Natural killer cell (primary cell): ENCODE measurements around the gene MITF. TPM values are rescaled to one million over a fixed set of nuclear protein-coding genes. Genes with fewer than 3 reads are reported as not detected.

Experiments used
- ATAC-seq, 3 donors: fragments of 150-1000 bp in 2 of 3; fragments of 200-7000 bp in 1 of 3; cut with Tn5 transposase; 1 replicate in 1 of 3; 2 replicates in 2 of 3; pipeline ENCODE4 v1.10.0; 2021; ENCODE audit warnings: mild to moderate bottlenecking in 2 of 3, moderate library complexity in 2 of 3
- DNase-seq, 2 donors: peaks; one replicate each; pipeline versions ENCODE4 v3.0.0 to v3.0.0-alpha.2; 2013 to 2021; ENCODE audit warnings: mixed read lengths in 1 of 2
- H3K27ac ChIP-seq: one replicate; pipeline ENCODE4 v1.5.1; 2013; ENCODE audit warnings: mild to moderate bottlenecking, low read length
- H3K27me3 ChIP-seq: one replicate; pipeline ENCODE4 v1.6.1; 2013; ENCODE audit warnings: low read length; ENCODE audit not compliant: control insufficient read depth, insufficient read depth
- H3K36me3 ChIP-seq: one replicate; pipeline ENCODE4 v1.6.1; 2013; ENCODE audit warnings: low read length; ENCODE audit not compliant: control insufficient read depth, insufficient read depth
- H3K4me1 ChIP-seq: one replicate; pipeline ENCODE4 v1.6.1; 2013; ENCODE audit warnings: low read length; ENCODE audit not compliant: control insufficient read depth, insufficient read depth
- H3K4me3 ChIP-seq: one replicate; pipeline ENCODE4 v1.5.1; 2013; ENCODE audit warnings: low read length
- H3K9me3 ChIP-seq: one replicate; pipeline ENCODE4 v1.6.1; 2013; ENCODE audit warnings: low read length; ENCODE audit not compliant: control insufficient read depth, insufficient read depth
- H3K27ac Mint-ChIP-seq, 2 donors: one replicate each; pipeline ENCODE4 v1.8.0; 2022; ENCODE audit warnings: mild to moderate bottlenecking in 2 of 2, mixed read lengths in 2 of 2, moderate library complexity in 1 of 2
- H3K27me3 Mint-ChIP-seq, 2 donors: one replicate each; pipeline ENCODE4 v1.8.0; 2022; ENCODE audit warnings: low read depth in 2 of 2, mixed read lengths in 2 of 2
- H3K36me3 Mint-ChIP-seq: one replicate; pipeline ENCODE4 v1.8.0; 2022; ENCODE audit warnings: mixed read lengths
- H3K4me1 Mint-ChIP-seq, 2 donors: one replicate each; pipeline ENCODE4 v1.8.0; 2022; ENCODE audit warnings: mixed read lengths in 2 of 2
- H3K4me3 Mint-ChIP-seq: one replicate; pipeline ENCODE4 v1.8.0; 2022; ENCODE audit warnings: mild to moderate bottlenecking, moderate library complexity, mixed read lengths
- H3K9me3 Mint-ChIP-seq, 2 donors: one replicate each; pipeline ENCODE4 v1.8.0; 2022; ENCODE audit warnings: mixed read lengths in 2 of 2
- CTCF ChIP-seq: fragments of 200-600 bp; IDR thresholded peaks from one replicate; pipeline ENCODE4 v1.8.0; 2022; ENCODE audit warnings: antibody characterized with exemption
- WGBS: methylation state at CpG from one replicate; pipeline ENCODE4 v1.1.7; 2013; ENCODE audit warnings: missing lambda C conversion rate; ENCODE audit not compliant: insufficient coverage; 5-methylcytosine and 5-hydroxymethylcytosine counted together
- intact Hi-C: fragments of 100-400 bp; cut with micrococcal nuclease; formaldehyde crosslinking; loops from one replicate; pipeline ENCODE4 v1.14.2; 2022
- total RNA-seq, 4 donors: library from RNA; stranded (reverse); fragments of 120-200 nt in 1 of 4; gene quantifications; one replicate each; pipeline versions ENCODE4 v1.2.3 to v1.2.4, GENCODE V29; 2013 to 2022

MITF gene
- total RNA-seq, 3 donors from 2014 or later (not counting 1 experiment from before 2014, with no cell fraction given) = 0.23 to 1.5 (median 0.54) TPM

GRCh38 chr3:69881756-69882428 lies 142.6 kb downstream of the MITF start:
- Mint-ChIP-seq H3K9me3 (peaks cover 0 to 2% of the 10 kb centered on the region in 2 donors), H3K4me1 (no peaks in the 10 kb centered on the region), H3K27me3 (no peaks in the 10 kb centered on the region), H3K4me3 (no peak overlapping the region), H3K36me3 (no peaks in the 10 kb centered on the region), H3K27ac (no peak overlapping the region)
- no peak overlapping the region for H3K4me3 ChIP-seq
- H3K4me1 ChIP-seq = no peaks in the 10 kb centered on the region
- no peak overlapping the region for H3K27ac ChIP-seq
- DNase-seq = no peak
- WGBS = 94% methylated on average over 3 of the region's 5 CpGs
- H3K36me3 ChIP-seq = no peaks in the 10 kb centered on the region
- ATAC-seq = no peak
- no peaks in the 10 kb centered on the region for H3K9me3 ChIP-seq
- intact Hi-C loops = no loop called here
- no peak for TF ChIP-seq CTCF
- no peaks in the 10 kb centered on the region for H3K27me3 ChIP-seq

- DNase-seq (no peak), ATAC-seq (no peak)
- Histone ChIP-seq H3K4me1 (no peaks in the 10 kb centered on the region), H3K36me3 (no peaks in the 10 kb centered on the region), H3K27ac (no peak overlapping the region), H3K4me3 (no peak overlapping the region), H3K9me3 (no peaks in the 10 kb centered on the region), H3K27me3 (no peaks in the 10 kb centered on the region)
- no peak for TF ChIP-seq CTCF
- 90% methylated on average over 3 of the region's 4 CpGs for WGBS
- Mint-ChIP-seq H3K27me3 (no peaks in the 10 kb centered on the region), H3K4me3 (no peak overlapping the region), H3K4me1 (no peaks in the 10 kb centered on the region), H3K36me3 (no peaks in the 10 kb centered on the region), H3K27ac (no peak overlapping the region), H3K9me3 (peaks cover 0 to 2% of the 10 kb centered on the region in 2 donors)
- intact Hi-C loops = no loop called here
Measured at GRCh38 chr3:69882560-69882959, 143.3 kb downstream of the MITF start.

GRCh38 chr3:69888040-69888942 lies 149.0 kb downstream of the MITF start:
- H3K4me3 ChIP-seq = no peak overlapping the region
- Mint-ChIP-seq H3K27me3 (no peaks in the 10 kb centered on the region), H3K4me1 (no peaks in the 10 kb centered on the region), H3K36me3 (no peaks in the 10 kb centered on the region), H3K9me3 (peaks cover 0 to 2% of the 10 kb centered on the region in 2 donors), H3K27ac (no peak overlapping the region), H3K4me3 (no peak overlapping the region)
- no peaks in the 10 kb centered on the region for H3K9me3 ChIP-seq
- H3K27ac ChIP-seq = no peak overlapping the region
- intact Hi-C loops = no loop called here
- no peaks in the 10 kb centered on the region for H3K36me3 ChIP-seq
- no peak for DNase-seq
- no peak for TF ChIP-seq CTCF
- 93% methylated on average over 11 of the region's 13 CpGs for WGBS
- ATAC-seq = no peak
- H3K4me1 ChIP-seq = no peaks in the 10 kb centered on the region
- no peaks in the 10 kb centered on the region for H3K27me3 ChIP-seq
